Tibial artery (tissue), 4 donors: ENCODE data around the gene CDK5.

Source experiments
- DNase-seq, 2 donors: peaks; one replicate each; pipeline ENCODE4 v3.0.0-alpha.2; 2019
- H3K27ac ChIP-seq, 2 donors: fragments of 200-600 bp; sonication (generic) in 1 of 2; 1 replicate in 1 of 2; 2 replicates in 1 of 2; pipeline ENCODE4 v1.5.1; 2018 to 2019; ENCODE audit warnings: mild to moderate bottlenecking in 1 of 2
- H3K27me3 ChIP-seq, 2 donors: fragments of 200-600 bp; sonication (generic) in 1 of 2; one replicate each; pipeline versions ENCODE4 v1.5.1 to v1.6.0; 2016 to 2019
- H3K36me3 ChIP-seq, 3 donors: fragments of 200-600 bp; sonication (generic) in 2 of 3; one replicate each; pipeline ENCODE4 v1.5.1; 2016 to 2019; ENCODE audit warnings: mild to moderate bottlenecking in 2 of 3
- H3K4me1 ChIP-seq, 4 donors: fragments of 200-600 bp; sonication (generic) in 2 of 4; 1 replicate in 3 of 4; 2 replicates in 1 of 4; pipeline ENCODE4 v1.5.1; 2016 to 2019
- H3K4me3 ChIP-seq, 2 donors: fragments of 200-600 bp; sonication (generic) in 1 of 2; 1 replicate in 1 of 2; 2 replicates in 1 of 2; pipeline ENCODE4 v1.5.1; 2018 to 2019; ENCODE audit warnings: mild to moderate bottlenecking in 2 of 2
- H3K9me3 ChIP-seq, 3 donors: fragments of 200-600 bp; sonication (generic) in 1 of 3; one replicate each; pipeline ENCODE4 v1.5.1; 2016 to 2019
- intact Hi-C: fragments of 100-400 bp; cut with DNase I; formaldehyde crosslinking; loops from one replicate; pipeline ENCODE4 v1.15.0; 2023; ENCODE audit warnings: low total_unique reads
- TF ChIP-seq, protein P1 (sequence below), 2 experiments: fragments of 200-600 bp in 1 of 2; fragments of 450-650 bp in 1 of 2; IDR thresholded peaks; one replicate each; pipeline ENCODE4 v1.5.1; 2017 to 2019; ENCODE audit warnings: antibody characterized with exemption in 2 of 2, mild to moderate bottlenecking in 1 of 2, moderate library complexity in 1 of 2

CDK5 gene

DNA sequence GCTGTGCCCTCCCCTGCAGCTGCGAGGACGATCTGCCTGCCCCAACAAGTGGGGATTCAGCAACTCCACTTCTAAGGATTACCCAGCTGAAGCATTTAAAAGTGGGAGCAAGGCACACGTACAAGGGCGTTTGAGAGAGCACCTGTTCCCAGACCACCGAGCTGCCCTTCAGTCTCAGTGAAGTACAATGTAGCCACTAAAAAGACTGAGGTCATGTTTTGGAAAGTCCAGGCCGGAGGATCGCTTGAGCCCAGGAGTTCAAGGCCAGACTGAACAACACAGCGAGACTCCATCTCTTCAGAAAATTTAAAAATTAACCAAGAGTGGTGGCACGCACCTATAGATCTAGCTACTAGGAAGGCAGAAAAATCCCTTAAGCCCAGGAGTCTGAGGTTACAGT is 52.1 kb downstream of the CDK5 start:
- Histone ChIP-seq H3K27ac (no peak overlapping the region), H3K4me3 (no peak overlapping the region), H3K36me3 (no peaks in the 10 kb centered on the region), H3K27me3 (peaks cover 0 to 52% of the 10 kb centered on the region in 2 donors), H3K4me1 (peaks cover 0 to 11% (median 0%) of the 10 kb centered on the region in 4 donors), H3K9me3 (no peaks in the 10 kb centered on the region)
- intact Hi-C loops, result loop anchor here (5.0 kb wide), 1 partner anchor 108 kb away; no protein-coding TSS in a partner anchor
- no peak for DNase-seq
- TF ChIP-seq, protein P1, sequence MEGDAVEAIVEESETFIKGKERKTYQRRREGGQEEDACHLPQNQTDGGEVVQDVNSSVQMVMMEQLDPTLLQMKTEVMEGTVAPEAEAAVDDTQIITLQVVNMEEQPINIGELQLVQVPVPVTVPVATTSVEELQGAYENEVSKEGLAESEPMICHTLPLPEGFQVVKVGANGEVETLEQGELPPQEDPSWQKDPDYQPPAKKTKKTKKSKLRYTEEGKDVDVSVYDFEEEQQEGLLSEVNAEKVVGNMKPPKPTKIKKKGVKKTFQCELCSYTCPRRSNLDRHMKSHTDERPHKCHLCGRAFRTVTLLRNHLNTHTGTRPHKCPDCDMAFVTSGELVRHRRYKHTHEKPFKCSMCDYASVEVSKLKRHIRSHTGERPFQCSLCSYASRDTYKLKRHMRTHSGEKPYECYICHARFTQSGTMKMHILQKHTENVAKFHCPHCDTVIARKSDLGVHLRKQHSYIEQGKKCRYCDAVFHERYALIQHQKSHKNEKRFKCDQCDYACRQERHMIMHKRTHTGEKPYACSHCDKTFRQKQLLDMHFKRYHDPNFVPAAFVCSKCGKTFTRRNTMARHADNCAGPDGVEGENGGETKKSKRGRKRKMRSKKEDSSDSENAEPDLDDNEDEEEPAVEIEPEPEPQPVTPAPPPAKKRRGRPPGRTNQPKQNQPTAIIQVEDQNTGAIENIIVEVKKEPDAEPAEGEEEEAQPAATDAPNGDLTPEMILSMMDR (IDR thresholded peaks at IDR 0.05), result no peak
